ENCODE data around the gene TRIM69.

DNA sequence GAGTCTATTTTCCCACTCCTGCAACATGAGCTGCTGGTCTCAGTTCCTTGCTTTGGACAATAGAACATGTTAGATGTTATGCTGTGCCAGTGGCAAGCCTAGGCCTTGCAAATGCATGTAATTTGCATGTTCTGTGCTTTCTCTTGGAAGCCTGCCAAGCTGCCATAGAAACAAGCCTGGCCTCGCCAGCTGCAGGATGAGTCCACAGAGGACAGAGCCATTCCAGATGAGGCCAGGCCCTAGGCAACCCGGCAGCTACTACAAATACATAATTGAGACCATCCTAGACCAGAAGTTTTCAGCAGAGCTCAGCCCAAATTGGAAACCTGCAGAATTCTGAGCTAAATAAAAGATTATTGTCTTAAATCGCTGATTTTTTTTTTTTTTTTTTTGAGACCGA is 39.6 kb downstream of the TRIM69 start:
- TF ChIP-seq, protein P1, sequence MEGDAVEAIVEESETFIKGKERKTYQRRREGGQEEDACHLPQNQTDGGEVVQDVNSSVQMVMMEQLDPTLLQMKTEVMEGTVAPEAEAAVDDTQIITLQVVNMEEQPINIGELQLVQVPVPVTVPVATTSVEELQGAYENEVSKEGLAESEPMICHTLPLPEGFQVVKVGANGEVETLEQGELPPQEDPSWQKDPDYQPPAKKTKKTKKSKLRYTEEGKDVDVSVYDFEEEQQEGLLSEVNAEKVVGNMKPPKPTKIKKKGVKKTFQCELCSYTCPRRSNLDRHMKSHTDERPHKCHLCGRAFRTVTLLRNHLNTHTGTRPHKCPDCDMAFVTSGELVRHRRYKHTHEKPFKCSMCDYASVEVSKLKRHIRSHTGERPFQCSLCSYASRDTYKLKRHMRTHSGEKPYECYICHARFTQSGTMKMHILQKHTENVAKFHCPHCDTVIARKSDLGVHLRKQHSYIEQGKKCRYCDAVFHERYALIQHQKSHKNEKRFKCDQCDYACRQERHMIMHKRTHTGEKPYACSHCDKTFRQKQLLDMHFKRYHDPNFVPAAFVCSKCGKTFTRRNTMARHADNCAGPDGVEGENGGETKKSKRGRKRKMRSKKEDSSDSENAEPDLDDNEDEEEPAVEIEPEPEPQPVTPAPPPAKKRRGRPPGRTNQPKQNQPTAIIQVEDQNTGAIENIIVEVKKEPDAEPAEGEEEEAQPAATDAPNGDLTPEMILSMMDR (IDR thresholded peaks at IDR 0.05), result no peak
- TF ChIP-seq POLR2A (IDR thresholded peaks at IDR 0.05) (no peak), EP300 (IDR thresholded peaks at IDR 0.05) (no peak)
